Hematopoietic multipotent progenitor cell treated with erythropoietin and hydrocortisone succinate and interleukin-3 and kit ligand, for 17 days (in vitro differentiated cells): ENCODE results near the gene PLA2G4E.

Source experiments
- DNase-seq: peaks from one replicate; pipeline ENCODE4 v3.0.0-alpha.2; 2015; ENCODE audit warnings: low spot score

PLA2G4E gene

GRCh38 chr15:42020713-42021273 lies at the start of gene PLA2G4E:
Gene PLA2G4E (minus strand): TSS chr15:42021042. CDS start chr15:42021030, 12 bp downstream.
- no peak for DNase-seq

- DNase-seq: no peak
Measured at GRCh38 chr15:42070279-42070975, 49.6 kb upstream of the PLA2G4E start.

- no peak for DNase-seq
Measured at GRCh38 chr15:42069496-42070278, 48.8 kb upstream of the PLA2G4E start.

GRCh38 chr15:42069025-42069424 lies 48.2 kb upstream of the PLA2G4E start:
- DNase-seq: no peak

- DNase-seq: no peak
Measured at GRCh38 chr15:42068601-42069000, 47.8 kb upstream of the PLA2G4E start.

- DNase-seq: no peak
Measured at GRCh38 chr15:42066764-42067415, 46.0 kb upstream of the PLA2G4E start.

- no peak for DNase-seq
Measured at GRCh38 chr15:42065468-42065867, 44.6 kb upstream of the PLA2G4E start.

DNA sequence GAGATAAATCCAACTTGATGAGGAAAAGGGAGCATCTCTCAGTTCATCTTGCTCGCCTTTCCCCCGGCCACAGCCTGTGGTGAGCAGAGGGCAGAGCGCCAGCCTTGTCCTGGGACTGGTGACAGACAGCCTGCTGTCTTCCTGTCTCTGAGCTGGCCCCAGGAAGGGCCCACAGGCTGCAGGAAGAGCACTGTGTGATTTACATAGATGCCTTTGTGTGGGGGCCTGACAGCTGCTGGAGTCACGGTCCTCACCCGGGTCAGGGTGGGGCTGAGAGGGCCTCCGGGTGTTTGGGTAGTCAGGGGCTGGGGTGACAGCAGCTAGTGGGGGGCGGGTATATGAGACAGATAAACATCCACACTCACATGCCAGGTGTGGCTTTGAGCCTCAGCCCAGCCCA lies 44.2 kb upstream of the PLA2G4E start:
- DNase-seq: no peak

- DNase-seq: no peak
Measured at GRCh38 chr15:42064271-42064670, 43.4 kb upstream of the PLA2G4E start.

GRCh38 chr15:42063122-42063848 lies 42.4 kb upstream of the PLA2G4E start:
- no peak for DNase-seq

DNA sequence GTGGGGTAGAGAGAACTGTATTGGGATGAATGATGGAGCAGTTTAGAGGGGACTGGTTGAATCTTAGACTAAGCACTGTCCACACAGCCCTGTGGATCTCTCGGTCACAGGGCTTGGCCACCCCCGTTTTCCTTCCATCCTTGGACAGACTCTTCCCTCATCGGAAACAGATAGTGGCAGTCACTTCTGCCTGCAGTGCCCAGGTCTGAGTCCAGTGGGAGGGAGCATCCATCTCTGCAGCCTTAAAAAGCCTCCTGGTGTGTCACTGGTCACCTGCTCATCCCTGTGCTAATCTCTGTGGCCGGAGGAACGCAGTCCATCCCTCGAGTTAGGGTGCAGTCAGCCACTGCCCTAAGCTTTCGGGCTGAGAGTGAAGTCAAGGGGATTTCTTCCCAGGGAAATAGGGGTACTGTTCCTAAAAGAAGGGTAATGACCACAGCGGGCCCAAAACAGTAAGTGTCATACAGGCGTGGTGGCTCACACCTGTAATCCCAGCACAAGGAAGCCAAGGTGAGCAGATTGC lies 41.5 kb upstream of the PLA2G4E start:
- DNase-seq: no peak

GRCh38 chr15:42060797-42061196 lies 40.0 kb upstream of the PLA2G4E start:
- no peak for DNase-seq

DNA sequence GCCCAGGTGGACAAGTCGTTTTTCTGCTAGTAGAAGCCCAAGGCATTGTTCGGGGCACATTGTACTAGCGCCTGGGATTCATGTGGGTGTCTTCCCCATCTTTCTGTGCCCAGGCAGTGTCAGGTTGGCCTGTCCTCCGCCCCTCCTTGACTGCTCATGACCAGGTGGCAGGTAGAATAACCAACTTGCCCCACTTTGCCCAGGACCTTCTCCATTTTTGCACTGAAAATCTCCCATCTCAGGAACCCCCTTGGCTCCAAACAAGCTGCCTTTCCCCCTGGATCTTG lies 39.6 kb upstream of the PLA2G4E start:
- DNase-seq: no peak

DNA sequence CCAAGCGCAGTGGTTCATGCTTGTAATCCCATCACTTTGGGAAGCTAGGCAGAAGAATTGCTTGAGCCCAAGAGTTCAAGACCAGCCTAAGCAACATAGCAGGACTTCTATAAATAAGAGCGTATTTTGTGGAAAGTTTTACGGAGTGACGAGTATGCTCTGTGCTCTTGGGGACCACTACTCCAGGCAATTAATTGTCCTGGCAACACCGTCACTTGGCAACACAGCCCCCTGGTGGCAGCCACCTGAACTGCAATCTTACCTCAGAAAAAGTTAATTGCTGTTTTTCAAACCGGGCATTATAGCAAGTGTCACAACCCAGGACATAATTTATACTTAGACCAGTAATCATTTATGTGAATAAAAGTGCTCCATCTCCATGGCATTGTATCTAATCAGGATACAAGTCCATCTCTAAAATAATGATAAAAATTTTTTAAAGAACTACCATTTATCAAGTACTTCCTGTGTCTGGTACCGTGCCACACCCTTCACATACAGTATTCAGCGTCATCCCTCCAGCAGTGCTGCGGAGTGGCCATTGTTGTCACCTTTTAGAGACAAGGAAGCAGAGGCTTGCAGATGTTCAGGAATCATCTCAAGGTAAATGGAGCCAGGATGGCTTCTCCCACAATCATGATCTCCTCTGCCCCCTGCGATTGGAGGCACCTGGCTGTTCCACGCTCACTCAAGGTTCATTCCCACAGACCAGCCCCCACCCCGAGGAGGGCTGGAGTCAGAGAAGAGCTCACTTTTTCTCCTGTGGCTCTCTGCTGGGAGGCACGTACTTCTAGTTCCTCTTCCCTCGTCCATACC lies 39.0 kb upstream of the PLA2G4E start:
- peak; percentile 57 for DNase-seq

- DNase-seq: no peak
Measured at GRCh38 chr15:42058791-42059190, 37.9 kb upstream of the PLA2G4E start.

DNA sequence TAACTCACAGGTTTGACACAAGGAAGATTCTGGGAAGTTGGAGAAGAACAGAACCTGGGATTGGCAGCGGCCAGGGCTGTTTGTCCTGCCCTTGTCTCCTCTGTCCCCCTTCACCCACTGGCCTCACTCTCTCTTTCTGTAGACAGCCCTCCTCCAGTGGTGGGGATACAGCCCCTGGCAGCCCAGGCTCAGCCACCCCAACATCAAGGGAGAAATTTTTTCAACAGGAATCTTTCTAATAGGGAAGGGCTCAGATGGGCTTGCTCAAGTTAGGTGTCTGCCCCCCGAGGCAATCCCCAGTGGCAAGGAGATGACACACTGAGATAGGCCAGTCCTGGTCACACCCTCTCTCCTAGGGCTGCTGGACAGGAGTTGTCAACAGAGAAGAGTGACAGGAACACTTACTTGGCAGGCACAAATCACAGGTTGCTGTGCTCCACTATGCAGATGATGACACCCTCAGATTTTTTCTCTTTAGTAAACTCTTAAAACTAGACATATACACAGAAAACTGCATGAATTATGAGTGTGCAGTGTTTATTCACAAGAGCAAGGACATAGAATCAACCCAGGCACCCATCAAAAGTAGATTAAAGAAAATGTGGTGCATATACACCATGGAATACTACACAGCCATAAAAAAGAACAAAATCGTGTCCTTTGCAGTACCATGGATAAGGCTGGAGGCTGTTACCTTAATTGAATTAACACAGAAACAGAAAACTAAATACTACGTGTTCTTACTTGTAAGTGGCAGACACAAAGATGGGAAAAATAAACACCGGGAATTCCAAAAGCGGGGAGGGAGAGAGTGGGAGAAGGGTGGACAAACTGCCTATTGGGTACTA lies 37.2 kb upstream of the PLA2G4E start:
- no peak for DNase-seq

DNA sequence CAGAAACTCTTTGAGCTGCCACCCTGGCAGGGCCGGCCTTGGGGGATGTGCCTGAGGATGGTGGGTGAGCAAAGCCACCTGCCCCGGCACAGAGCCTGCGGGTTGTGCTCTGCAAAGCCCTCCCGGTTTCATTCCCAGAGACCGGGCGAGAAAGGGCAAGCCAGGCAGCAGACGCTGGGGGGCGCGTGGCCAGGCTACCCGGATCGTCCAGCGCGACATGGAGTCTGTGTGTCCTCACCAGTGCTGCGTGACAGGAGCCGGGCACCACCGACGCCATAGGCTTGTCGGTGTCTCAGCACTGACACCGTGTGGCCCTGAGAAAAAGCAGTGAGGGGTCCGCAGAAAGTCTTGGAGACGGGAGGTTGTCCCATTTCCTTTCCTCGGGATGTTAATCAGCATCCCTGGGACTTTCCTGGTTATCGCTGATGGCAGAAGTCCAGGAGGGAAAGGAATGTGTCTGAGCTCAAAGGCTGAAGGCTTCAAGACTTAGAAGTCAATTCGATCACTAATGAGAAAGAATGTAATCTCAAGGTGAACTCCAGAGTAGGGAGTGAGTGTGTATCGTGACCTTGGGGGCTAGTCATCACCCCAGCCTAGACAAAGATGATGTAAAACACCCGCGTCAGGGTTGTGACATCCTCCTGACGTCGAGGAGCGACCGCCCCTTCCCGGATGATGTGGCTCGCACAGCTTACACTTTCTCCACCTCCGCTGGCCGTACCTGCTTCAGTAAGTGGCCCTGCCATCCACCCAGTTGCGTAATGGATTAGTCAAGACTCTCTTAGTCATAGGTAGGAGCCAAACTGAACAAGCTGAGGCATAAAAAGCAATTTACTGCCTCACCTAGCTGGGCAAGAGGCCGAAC lies 36.3 kb upstream of the PLA2G4E start:
- DNase-seq: no peak

DNA sequence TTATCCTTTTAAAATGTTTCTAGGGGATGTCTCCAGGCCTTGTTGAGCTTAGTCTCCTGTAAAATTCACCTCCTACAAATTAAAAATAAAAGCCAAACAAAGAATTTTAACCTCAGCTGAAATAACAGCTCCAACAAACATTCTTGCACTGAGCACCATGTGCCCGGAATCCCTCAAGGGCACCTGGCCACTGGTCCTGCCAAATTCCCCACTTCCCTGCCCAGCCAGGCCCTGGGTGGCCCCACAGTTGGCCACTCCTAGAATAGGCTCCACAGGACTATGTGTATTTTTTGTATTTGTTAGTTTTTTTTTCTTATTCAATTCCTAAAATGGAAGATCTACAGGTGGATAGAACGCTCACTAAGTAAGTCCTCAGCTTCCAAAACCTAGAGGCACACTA lies 33.1 kb upstream of the PLA2G4E start:
- DNase-seq: no peak

DNA sequence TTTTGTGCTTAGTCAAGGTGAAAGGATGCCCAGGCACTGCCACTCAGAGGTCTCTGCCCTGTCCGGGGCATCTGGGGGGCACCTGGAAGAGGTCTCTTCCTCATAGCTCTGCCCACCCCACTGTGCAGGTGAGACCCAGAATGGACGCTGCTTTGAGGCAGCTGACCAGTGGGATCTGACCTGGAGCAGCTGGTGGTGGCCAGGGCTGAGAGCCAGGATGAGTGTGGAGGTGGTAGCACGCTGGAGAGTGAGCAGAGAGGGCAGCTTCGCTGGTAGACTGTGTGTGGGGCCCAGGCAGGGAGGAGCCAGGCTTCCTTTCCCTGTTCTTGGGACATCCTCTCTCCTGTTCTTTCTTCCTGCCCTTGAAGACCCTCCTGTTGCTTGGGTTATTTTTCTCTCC lies 32.2 kb upstream of the PLA2G4E start:
- DNase-seq: no peak
